Stimulated activated CD8-positive, alpha-beta memory T cell treated with anti-CD3 and anti-CD28 coated beads, Interleukin-12 subunit alpha, Interleukin-12 subunit beta, amount 100 ng/mL, for 4 hours (primary cell): ENCODE data around the gene GRWD1.

Experiments used
- DNase-seq: peaks from one replicate; pipeline ENCODE4 v3.0.0-alpha.2; 2020; ENCODE audit warnings: low read depth

Gene GRWD1

DNA sequence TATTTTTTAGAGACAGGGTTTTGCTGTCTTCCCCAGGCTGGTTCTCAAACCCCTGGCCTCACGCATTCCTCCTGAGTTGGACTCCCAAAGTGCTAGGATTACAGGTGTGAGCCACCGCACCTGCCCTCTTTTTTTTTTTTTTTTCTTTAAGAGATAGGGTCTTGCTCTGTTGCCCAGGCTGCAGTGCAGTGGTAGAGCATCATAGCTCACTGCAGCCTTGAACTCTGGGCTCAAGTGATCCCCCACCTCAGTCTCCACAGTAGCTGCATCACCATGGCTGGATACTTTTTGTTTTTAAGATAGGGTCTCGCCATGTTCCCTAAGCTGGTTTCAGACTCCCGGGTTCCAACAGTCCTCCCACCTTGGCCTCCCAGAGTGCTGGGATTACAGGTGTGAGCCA is 11.1 kb downstream of the GRWD1 start:
- no peak for DNase-seq

DNA sequence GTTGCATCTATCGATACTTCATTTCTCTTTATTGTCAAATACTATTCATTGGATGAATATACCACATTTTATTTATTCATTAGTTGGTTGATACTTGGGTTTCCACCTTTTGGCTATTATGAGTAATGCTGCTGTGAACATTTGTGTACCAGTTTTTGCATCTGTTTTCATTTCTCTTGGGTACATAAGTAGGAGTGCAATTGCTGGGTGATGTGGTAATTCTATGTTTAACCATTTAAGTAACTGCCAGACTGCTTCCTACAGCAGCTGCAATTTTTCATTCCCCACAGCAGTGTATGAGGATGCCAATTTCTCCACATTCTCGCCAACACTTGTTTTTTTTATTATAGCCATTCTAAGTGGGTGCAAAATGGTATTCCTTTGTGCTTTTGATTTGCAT is 12.2 kb downstream of the GRWD1 start:
- no peak for DNase-seq

DNA sequence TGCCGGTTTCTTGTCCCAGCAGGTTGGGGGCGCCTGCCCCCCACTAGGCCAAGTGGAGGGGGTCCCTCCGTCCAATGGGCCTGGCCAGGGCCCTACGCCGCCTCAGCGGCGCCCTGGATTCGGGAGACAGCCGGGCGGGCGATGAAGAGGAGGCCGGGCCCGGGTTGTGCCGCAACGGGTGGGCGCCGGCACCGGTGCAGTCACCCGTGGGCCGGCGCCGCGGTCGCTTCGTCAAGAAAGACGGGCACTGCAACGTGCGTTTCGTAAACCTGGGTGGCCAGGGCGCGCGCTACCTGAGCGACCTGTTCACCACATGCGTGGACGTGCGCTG is 15.8 kb downstream of the GRWD1 start:
- no peak for DNase-seq

DNA sequence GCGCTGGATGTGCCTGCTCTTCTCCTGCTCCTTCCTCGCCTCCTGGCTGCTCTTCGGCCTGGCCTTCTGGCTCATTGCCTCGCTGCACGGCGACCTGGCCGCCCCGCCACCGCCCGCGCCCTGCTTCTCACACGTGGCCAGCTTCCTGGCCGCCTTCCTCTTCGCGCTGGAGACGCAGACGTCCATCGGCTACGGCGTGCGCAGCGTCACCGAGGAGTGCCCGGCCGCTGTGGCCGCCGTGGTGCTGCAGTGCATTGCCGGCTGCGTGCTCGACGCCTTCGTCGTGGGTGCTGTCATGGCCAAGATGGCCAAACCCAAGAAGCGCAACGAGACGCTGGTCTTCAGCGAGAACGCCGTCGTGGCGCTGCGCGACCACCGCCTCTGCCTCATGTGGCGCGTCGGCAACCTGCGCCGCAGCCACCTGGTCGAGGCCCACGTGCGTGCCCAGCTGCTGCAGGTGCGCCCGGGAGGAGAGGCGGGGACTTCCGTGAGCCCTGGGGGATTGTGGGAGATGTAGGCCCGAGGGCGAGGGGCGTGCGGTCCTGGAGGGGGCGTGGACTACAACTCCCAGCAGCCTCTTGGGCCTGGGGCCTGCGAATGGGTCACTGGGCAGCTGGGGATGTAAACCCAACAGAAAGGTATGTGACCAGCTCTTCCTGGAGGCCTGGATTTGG is 16.3 kb downstream of the GRWD1 start:
- DNase-seq: no peak

DNA sequence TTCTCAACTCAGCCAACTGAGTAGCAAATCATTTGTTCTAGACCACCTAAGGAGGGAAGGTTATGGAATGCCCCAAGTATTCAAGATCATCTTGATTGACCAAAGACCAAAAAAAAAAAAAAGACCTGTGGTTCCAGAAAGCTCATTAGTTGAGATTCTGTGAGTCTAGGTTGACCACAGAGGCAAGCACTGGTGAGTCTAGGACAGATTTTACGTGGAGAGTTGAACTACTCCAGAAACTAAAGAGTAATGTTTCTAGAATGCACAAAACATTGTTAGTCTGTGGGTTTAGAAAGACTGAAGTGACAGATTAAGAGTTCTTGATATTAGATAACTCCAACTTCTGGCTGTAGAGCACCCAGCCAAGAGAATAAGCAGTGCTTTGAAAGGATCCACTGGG is 19.4 kb downstream of the GRWD1 start:
- no peak for DNase-seq

DNA sequence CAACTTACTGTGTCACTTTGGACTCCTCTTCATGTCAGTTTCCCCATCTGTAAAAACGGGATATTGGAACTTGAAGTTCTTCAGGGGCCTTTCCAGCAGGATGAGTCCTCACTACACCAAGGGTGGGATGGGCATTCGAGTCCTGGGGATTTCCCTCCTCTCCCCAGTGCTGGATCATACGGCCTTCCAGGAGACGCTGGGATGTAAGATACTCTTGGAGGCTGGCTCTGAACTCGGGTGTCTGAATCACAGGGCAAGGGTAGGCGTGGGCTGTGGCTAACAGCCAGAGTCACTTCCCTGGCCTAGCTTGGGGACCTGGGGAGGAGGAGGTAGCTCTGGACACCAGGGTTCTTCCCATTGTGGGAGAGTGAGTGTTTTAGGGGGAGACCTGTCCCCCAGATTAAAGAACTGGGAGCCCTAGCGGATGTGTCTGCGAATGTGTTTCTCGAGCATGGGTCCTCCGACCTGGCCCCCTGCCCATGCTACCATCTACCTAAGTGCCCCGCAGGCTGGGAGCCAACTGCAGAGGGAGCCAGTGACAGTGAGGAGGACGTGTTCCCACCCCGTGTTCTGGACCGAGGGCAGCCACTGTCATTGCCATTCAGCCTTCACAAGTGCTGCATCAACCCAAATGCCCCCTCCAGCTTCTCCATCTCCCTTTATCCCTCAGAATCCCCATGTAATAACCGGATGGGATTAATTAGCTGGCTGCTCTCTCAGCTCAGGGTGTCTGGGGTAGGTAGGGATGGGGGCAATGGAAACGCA is 21.0 kb downstream of the GRWD1 start:
- DNase-seq: no peak

DNA sequence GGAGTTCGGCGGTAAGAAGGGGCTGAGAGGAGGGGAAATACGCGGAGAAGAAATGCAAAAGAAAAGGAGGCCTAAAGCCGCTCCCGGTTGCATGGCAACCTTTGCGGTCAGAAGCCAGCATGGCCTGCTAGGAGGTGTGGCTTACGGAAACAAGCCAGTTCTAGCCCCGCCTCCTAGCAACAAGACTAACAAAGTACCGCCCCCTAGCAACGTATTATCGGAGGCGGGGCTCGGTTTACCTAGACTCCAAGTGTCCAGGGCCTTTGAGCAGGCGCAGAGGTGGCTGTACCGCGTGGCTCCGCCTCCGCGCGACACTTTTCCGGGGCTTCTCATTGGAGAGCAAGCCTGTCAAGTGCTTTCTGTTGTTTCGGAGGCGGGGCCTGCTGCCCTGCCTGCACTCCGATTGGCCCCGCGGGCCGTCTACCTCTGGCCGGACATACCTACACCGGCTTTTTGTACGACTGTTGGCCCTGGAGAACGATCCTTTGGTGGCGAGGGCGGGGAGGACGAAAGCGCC is 23.0 kb downstream of the GRWD1 start:
- peak; percentile 99 for DNase-seq

DNA sequence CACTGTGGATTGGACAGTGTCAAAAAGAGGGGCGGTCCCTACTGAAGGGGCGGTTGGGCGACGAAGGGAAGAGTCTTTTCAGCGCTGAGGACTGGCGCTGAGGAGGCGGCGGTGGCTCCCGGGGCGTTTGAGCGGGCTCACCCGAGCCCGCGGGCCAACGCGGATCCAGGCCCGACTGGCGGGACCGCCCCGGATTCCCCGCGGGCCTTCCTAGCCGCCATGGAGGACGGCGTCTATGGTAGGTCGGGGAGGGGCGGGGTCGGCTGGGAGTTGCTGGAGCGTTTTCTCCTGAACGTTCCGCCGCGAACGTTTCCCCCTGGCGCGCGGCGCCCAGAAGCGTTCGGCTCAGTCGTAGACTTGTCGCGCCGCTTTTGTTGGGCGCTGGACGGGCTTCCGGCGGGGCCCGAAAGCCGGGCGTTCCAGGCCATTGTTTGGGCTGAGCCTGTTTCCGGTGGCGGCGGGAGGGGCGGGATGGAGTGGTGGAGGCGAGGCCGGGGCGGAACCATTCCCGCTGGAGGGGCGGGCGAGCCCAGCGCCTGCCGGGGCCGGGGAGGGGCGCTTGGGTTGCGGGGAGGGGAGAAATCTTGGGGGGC is 23.6 kb downstream of the GRWD1 start, which contains the start of gene CYTH2:
Gene CYTH2, plus strand, starts transcription at position 81 of the 593 bp plus-strand sequence. Its CDS starts 139 bp downstream, at position 220.
- peak; percentile 47 for DNase-seq

DNA sequence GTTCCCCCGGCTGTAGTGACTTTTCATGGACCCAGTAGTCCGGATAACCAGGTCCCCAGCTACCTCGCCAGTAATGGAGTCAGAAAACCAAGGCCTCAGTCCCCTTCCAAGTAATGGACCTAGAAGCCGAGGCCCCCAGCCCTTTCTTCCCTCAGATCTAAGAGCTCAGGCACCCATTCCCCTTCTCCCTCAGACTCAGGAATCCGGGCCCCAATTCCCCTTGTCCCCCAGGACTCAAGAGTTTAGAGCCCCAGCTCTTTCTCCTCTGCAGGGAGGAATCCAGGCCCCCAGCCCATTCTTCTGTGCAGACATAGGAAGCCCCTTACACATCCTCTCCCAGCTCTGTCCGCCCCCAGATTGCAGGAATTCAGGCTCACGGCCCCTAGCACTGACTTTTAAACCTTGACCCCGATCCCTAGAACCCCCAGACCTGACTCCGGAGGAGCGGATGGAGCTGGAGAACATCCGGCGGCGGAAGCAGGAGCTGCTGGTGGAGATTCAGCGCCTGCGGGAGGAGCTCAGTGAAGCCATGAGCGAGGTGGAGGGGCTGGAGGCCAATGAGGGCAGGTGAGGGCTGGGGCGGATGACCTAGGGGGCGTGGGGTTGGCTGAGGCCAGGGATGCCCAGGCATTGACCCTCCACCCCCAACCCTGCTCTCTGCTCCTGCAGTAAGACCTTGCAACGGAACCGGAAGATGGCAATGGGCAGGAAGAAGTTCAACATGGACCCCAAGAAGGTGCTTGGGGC is 24.3 kb downstream of the GRWD1 start:
- no peak for DNase-seq

DNA sequence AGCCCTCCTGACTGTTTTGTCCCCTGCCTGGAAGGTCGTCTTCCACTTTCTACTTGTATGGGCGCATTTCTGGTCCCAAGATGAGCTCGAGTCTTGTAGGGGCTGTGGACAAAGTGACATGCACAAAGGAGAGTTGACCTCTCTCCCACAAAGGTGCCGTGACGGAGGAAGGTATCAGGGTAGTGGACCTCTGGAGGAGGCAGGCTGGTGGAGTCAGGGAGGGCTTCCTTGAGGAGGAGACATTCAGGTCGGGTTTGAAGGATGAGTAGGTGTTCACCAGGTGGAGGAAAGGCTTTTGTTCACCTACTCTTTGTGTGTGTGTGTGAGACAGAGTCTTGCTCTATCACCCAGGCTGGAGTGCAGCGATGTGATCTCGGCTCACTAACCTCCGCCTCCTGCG is 25.1 kb downstream of the GRWD1 start:
- no peak for DNase-seq

DNA sequence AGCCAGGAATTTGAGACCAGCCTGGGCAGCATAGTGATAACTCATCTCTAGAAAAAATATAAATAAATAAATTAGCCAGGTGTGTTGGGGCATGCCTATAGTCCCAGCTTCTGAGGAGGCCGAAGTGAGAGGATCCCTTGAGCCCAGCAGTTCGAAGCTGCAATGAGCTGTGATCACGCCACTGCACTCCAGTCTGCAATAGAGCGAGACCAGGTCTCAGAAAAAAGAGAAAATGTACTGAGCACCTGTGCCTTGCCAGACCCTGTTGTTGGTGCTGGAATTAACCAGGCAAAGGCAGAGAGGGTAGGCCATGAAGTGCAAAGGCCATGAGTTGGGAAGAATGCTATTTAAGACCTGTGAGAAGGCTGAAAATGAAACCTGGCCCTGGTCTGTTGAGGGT is 26.1 kb downstream of the GRWD1 start:
- DNase-seq: no peak

DNA sequence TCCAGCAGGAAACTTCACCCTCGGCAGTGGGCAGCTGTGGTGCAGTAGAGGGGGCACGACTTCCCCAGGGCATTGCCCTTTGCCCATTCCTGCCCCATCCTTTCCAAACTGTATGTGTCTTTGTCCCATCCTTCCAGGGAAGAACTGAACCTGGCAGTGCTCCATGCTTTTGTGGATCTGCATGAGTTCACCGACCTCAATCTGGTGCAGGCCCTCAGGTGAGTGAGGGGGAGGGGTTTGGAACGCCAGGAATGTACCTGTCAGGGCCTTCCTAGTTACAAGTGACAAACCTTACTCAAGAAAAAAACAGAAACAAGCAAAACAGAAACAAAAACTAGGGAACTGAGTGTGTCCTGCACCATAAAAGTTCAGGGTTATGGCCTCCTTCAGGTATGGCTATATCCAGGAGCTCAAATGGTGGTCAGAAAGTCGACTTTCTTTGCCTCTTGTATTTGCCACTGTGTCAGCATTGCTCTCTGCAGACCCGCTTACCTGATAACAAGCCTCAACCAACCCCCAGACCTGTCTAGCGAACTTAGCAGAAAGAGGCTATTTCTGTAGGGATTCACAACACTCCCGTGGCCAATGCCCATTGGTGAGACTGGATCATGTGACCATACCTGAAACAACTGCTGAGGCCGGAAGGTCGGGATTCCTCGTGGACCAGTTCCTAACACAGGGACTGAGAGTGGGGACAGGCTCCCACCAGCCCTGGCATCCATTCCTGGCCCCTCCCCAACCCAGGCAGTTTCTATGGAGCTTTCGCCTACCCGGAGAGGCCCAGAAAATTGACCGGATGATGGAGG is 27.6 kb downstream of the GRWD1 start:
- DNase-seq: no peak

DNA sequence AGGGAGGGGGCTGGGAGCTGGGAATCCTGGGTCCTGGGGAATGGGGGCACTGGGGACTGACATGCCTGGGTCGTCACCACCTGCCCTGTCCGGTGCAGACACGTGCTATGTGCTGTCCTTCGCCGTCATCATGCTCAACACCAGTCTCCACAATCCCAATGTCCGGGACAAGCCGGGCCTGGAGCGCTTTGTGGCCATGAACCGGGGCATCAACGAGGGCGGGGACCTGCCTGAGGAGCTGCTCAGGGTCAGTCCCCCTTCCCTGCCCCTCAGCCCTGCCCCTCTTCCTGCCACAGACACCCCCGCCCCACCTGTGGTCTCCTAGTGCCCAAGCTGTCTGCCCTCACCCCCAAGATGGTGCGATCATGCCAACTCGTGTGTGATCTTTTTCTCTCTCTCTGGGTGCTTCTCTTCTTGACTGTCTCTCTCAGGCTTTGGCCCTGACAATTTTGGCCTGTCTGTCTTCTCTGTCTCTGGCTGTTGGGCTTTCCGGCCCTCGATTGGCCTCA is 28.4 kb downstream of the GRWD1 start:
- no peak for DNase-seq

DNA sequence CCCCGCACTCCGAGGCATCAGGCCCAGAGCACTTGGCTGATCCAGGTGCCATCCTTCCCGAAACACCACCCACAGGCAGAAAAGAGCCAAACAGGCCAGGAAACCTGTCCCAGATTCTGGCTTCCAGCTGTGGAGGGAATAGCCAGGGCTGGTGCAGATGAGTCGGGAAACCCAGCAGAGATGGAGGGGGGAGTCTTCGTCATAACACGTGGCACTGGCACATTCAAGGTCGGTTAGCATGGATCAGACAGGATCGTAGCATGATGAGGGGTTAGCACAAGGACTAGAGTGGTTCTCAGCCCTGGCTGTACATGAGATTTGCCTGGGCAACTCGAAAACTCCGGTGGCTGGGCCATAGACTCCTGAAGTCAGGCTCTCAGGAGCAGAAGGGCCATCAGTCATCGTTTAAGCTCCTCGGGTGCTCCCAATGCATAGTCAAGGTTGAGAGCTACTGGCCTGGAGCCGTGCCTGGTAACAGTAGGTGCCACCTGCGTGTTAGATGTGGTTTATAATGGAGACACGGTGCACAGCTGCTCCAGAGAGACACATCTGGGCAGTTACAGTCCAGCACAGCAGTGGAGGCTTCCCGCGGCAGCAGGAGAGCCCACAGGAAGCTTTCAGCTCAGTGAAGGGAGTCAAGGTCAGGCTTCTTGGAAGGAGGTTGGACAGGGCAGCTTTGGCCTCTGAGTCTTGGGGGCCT is 29.7 kb downstream of the GRWD1 start:
- no peak for DNase-seq

DNA sequence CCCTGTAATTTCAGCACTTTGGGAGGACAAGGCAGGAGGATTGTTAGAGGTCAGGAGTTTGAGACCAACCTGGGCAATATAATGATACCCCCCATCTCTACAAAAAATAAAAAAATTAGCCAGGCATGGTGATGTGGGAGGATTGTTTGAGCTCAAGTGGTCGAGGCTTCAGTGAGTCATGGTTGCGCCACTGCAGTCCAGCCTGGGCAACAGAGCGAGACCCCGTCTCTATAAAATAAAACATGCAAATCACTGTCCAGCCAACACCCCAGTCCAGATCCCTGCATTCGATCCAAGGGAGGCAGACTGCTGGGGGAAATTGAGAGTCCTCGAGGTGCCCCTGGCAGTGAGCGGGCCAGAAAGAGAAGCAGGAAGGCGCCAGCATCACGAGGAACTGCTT is 30.4 kb downstream of the GRWD1 start:
- no peak for DNase-seq

DNA sequence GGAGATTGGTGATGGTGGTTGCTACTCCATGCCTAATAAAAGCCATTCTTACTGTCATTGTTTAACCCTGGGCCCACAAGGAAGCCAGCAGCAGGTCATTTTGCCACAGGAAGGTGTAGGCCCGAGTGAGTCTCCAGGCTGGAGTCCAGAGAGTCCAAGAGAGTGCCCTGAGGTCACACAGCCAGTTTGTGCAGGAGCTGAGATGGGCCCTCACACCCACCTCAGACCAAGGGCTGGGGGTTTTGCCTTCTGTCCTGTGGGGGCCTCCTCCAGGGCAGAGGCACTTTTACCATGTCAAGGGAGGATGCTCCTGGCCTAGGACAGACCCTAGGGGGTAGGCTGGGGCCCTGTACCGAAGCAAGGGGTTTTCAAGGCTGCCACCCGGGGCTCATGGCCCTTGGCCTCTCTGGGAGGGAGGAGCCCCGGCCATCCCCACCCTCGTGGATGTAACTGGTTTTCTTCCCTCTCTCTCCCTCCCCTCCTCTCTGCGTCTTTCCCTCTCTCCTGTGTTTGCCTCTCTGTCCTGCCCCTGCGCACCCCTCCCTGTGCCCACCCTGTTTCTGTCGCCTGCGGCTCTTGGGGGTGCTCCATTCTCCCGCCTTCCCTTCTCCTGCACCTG is 31.4 kb downstream of the GRWD1 start:
- DNase-seq: no peak

DNA sequence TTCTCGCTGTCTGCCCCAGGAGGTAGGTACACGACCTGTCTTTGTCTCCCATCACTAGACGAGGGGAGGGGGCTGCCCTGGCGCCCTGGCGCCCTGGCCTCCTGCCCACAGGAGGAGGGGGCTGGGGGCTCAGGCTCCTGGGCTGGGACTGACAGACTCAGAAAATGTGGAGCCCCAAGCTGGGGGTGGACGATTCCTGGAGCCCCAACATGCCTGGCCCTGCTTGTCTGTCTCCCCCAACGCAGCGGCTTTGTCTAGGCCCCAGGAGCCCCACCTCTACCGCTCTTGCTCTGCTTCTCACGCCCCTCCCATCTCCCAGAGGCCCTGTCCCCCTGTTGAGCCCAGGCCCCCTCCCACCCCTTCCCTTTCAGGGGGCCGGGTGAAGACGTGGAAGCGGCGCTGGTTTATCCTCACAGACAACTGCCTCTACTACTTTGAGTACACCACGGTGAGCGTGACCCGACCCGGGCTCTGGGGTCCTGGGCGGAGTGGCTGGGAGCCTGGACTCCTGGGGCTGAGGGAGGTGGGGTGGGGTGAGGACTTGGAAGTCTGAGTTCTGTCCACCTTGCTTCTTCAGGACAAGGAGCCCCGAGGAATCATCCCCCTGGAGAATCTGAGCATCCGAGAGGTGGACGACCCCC is 32.0 kb downstream of the GRWD1 start:
- no peak for DNase-seq

DNA sequence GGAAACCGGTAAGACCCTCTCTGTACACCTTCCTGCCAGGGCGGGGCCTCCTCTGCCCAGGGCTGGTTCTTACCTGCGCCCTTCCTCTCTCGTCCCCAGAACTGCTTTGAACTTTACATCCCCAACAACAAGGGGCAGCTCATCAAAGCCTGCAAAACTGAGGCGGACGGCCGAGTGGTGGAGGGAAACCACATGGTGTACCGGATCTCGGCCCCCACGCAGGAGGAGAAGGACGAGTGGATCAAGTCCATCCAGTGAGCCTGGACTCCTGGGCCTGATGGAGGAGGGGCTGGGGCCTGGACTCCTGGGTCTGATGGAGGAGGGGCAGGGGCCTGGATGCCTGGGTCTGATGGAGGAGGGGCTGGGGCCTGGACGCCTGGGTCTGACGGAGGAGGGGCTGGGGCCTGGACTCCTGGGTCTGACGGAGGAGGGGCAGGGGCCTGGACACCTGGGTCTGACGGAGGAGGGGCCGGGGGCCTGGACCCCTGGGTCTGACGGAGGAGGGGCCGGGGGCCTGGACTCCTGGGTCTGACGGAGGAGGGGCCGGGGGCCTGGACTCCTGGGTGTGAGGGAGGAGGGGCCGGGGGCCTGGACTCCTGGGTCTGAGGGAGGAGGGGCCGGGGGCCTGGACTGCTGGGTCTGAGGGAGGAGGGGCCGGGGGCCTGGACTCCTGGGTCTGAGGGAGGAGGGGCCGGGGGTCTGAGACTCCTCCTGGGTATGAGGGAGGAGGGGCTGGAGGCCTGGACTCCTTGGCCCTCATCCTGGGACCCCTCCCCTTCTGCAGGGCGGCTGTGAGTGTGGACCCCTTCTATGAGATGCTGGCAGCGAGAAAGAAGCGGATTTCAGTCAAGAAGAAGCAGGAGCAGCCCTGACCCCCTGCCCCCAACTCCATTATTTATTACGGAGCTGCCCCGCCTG is 32.8 kb downstream of the GRWD1 start:
- no peak for DNase-seq

DNA sequence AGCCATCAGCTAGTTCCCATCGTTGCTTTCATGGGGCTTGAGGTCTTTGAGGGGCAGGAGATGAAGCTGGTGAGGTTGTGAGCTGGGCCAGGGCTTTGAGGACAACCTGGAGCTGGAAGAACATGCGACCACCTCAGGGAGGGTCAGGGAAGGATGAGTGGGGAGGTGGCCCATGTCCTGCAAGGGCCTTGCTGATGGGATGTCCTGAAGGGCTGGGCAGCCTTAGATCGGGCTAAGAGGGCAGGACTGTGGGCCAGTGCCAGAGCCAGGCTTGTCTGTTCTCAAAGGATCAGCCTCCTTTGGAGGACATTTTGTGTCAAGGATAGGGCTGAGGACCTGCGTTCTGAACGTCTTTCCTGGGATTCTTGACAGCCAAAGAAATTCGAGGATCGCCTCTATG is 33.9 kb downstream of the GRWD1 start:
- DNase-seq: no peak
